GM12875 (cell line): ENCODE data around the gene STYXL2.

Experiments
- H3K4me3 ChIP-seq: one replicate; pipeline ENCODE4 v1.5.1; 2011; ENCODE audit warnings: low read depth, low read length, control low read depth
- TF ChIP-seq, protein P1 (sequence below): IDR thresholded peaks from 2 replicates; pipeline ENCODE4 v1.5.1; 2011; ENCODE audit warnings: low read depth, mild to moderate bottlenecking, control low read depth, inconsistent platforms, low read length, moderate library complexity, borderline replicate concordance; ENCODE audit not compliant: insufficient read depth

Gene STYXL2

DNA sequence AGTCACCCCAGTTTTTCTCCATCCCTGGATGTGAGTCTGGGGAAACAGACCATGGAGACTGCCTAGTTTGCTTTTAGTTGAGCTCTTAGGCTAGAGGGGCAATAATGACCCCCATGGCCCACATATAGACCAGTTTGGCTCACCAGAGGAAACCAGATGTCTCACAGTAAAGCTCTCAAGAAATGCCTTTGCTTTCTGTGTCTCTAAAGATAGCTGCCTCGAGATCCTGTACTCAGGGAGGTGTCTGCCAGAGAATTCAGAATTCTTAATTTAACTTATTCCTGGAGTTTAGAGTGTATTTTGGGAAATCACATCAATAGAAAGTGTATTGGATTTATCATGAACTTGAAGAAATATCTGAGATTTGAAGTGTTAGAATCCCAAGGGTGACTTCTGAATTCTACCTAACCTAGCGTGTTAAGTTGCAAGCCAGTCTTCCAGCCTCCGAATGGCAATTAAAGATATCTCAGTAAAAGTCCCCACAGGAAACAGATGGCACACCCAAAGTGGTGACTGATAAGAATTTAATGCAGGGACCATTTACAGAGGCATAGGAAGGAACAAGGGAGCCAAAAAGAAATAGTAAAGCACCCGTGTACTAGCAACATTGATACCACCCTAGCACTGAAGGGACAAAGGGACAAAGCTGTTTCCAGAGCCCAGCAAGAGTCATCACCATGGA, 37.1 kb downstream of the STYXL2 start:
- TF ChIP-seq, protein P1, sequence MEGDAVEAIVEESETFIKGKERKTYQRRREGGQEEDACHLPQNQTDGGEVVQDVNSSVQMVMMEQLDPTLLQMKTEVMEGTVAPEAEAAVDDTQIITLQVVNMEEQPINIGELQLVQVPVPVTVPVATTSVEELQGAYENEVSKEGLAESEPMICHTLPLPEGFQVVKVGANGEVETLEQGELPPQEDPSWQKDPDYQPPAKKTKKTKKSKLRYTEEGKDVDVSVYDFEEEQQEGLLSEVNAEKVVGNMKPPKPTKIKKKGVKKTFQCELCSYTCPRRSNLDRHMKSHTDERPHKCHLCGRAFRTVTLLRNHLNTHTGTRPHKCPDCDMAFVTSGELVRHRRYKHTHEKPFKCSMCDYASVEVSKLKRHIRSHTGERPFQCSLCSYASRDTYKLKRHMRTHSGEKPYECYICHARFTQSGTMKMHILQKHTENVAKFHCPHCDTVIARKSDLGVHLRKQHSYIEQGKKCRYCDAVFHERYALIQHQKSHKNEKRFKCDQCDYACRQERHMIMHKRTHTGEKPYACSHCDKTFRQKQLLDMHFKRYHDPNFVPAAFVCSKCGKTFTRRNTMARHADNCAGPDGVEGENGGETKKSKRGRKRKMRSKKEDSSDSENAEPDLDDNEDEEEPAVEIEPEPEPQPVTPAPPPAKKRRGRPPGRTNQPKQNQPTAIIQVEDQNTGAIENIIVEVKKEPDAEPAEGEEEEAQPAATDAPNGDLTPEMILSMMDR: no peak
- H3K4me3 ChIP-seq: no peak overlapping the region

DNA sequence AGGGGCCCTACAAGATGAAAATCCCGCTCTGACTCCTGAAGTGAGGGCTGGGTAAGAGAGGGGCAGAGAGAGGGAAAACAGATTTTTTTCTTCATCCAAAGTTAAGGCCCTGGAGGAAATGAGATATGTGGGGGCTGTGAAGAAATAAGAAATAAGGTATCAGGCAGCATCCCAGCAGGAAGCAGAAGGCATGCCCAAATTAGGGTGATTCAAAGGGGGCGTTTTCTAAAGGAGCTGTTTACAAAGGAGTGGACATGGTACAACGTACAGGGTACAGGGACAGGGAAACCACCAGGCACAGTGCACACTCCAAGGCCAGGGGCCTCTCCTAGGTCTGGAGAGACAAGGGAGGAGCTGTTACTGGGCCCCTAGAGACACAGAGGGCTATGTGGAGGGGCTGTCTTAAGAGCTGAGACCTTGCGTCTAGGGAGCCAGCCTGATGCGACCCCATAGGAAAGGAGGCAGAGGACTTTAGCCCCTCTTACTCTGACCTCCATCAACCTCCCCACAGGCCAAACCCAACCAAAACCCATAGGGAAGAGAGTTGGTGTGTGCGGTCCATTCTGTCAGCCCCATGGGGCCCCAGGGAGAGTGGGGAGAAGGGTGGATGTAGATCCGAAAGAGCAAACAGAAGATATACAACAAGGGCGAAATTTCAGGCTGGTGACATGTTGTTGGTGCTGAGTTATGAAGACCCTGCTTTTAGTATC, 38.6 kb downstream of the STYXL2 start:
- H3K4me3 ChIP-seq: no peak overlapping the region
- TF ChIP-seq, protein P1: no peak

DNA sequence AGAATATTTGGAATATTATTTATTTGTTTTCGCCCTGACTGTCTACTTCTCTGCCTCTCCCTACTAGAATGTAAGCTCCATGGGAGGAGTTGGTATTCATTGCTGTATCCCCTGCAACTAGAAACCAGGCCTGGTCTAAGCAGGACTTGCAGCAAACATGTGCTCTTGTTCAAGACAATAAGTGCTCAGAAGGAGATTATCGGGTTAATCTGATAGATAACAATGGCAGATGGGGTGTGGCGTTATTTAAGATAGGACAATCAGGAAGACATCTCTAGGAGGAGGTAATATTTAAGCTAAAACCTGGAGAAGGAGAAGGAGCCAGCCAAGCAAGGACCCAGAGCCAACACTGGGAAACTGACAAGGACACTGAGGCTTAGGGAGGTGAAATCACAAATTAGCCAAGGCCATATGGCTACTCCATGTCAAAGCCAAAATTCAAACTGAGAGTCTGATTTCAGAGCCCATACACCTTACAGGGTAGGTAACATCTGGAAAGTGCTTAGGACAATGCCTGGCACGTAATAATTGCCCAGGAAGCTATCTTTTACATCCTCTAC, 41.5 kb downstream of the STYXL2 start:
- no peak overlapping the region for H3K4me3 ChIP-seq
- TF ChIP-seq, protein P1: no peak

- TF ChIP-seq, protein P1: no peak
- no peak overlapping the region for H3K4me3 ChIP-seq
Observed at GRCh38 chr1:167136191-167136614, 42.3 kb downstream of the STYXL2 start.

DNA sequence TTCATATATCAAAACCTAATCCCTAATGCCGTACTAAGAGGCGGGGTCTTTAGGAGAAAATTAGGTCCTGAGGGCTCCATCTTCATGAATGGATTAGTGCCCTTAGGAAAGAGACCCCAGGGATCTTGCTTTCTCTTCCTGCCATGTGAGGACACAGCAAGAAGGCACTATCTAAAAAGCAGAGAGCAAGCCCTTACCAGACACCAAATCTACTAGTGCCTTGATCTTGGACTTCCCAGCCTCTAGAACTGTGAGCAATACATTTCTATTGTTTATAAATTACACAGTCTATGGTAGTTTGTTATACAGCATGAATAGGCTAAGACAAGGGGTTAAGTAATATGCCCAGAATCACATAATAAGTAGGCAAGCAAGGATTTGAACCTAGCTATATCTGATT, 42.9 kb downstream of the STYXL2 start:
- TF ChIP-seq, protein P1: no peak
- no peak overlapping the region for H3K4me3 ChIP-seq

DNA sequence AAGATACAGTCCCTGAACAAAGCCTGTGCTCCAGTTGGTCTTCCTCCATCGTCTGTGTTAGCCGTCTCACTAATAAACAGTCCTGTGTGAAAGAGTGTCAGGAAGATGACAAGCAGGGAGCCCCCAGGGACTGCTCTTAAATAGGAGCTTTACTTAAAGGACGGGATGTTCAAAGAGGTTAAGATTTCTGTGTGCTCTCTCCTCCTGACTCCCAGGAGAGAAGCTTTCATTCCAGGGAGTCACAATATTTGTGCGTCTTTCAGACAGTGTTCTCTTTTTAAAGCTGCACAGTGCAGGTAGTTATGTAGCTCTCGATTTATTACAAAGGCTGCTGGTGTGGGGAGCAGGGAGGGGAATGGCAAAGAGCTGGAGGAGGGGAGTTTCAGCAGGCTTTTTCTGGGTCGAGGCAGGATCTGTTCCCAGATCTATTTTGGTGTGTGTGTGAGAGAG, 43.5 kb downstream of the STYXL2 start:
- TF ChIP-seq, protein P1: no peak
- H3K4me3 ChIP-seq: no peak overlapping the region

GRCh38 chr1:167137793-167138510, 44.1 kb downstream of the STYXL2 start:
- TF ChIP-seq, protein P1: no peak

More at GRCh38 chr1:167137793-167138510, 44.1 kb downstream of the STYXL2 start:
- H3K4me3 ChIP-seq: no peak overlapping the region
